Transverse colon (tissue), 4 donors: ENCODE measurements around the gene TFAP2E.

Source experiments
- CTCF ChIP-seq, 5 experiments: fragments of 200-600 bp in 3 of 5; fragments of 450-650 bp in 2 of 5; sonication (generic) in 3 of 5; IDR thresholded peaks; 1 replicate in 2 of 5; 2 replicates in 3 of 5; pipeline ENCODE4 v1.5.1; 2016 to 2017; ENCODE audit warnings: antibody characterized with exemption in 5 of 5, inconsistent platforms in 3 of 5, mild to moderate bottlenecking in 2 of 5, moderate library complexity in 1 of 5
- EP300 ChIP-seq: sonication (generic); formaldehyde crosslinking; IDR thresholded peaks from one replicate; pipeline ENCODE4 v1.6.1; 2017; ENCODE audit warnings: antibody characterized with exemption, low read depth
- POLR2A ChIP-seq: fragments of 450-650 bp; IDR thresholded peaks from one replicate; pipeline ENCODE4 v1.6.1; 2016; ENCODE audit warnings: antibody characterized with exemption, mild to moderate bottlenecking, moderate library complexity
- POLR2AphosphoS5 ChIP-seq, 3 donors: sonication (generic); formaldehyde crosslinking; IDR thresholded peaks; one replicate each; pipeline ENCODE4 v1.6.1; 2016; ENCODE audit warnings: antibody characterized with exemption in 3 of 3

GRCh38 chr1:35535243-35535642 is 37.9 kb upstream of the TFAP2E start:
- TF ChIP-seq CTCF (IDR thresholded peaks at IDR 0.05) = no peak
- TF ChIP-seq POLR2AphosphoS5 (IDR thresholded peaks at IDR 0.05) = no peak
- no peak for TF ChIP-seq POLR2A
- no peak for TF ChIP-seq EP300
